Choroid plexus epithelial cell (primary cell): ENCODE data around the gene AR.
A peak's percentile ranks its signal among the peaks of the same experiment; 100 is the strongest.

Source experiments
- DNase-seq: peaks from one replicate; pipeline ENCODE4 v3.0.0-alpha.2; 2010; ENCODE audit warnings: low read depth
- H3K4me3 ChIP-seq: 2 replicates; pipeline ENCODE4 v1.5.1; 2011; ENCODE audit warnings: low read depth, mild to moderate bottlenecking, control low read depth, low read length, moderate library complexity
- CTCF ChIP-seq: conservative IDR thresholded peaks from 2 replicates; pipeline ENCODE4 v1.5.1; 2011; ENCODE audit warnings: low read depth, mild to moderate bottlenecking, control low read depth, inconsistent platforms, low read length, moderate library complexity

Gene AR, protein sequence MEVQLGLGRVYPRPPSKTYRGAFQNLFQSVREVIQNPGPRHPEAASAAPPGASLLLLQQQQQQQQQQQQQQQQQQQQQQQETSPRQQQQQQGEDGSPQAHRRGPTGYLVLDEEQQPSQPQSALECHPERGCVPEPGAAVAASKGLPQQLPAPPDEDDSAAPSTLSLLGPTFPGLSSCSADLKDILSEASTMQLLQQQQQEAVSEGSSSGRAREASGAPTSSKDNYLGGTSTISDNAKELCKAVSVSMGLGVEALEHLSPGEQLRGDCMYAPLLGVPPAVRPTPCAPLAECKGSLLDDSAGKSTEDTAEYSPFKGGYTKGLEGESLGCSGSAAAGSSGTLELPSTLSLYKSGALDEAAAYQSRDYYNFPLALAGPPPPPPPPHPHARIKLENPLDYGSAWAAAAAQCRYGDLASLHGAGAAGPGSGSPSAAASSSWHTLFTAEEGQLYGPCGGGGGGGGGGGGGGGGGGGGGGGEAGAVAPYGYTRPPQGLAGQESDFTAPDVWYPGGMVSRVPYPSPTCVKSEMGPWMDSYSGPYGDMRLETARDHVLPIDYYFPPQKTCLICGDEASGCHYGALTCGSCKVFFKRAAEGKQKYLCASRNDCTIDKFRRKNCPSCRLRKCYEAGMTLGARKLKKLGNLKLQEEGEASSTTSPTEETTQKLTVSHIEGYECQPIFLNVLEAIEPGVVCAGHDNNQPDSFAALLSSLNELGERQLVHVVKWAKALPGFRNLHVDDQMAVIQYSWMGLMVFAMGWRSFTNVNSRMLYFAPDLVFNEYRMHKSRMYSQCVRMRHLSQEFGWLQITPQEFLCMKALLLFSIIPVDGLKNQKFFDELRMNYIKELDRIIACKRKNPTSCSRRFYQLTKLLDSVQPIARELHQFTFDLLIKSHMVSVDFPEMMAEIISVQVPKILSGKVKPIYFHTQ

GRCh38 chrX:67543818-67544217, at the start of gene AR:
TSS of gene AR (plus strand) at chrX:67544021. CDS start at chrX:67545147, 1,126 bp downstream.
- no peak for TF ChIP-seq CTCF

GRCh38 chrX:67500617-67501016, 43.2 kb upstream of the AR start:
- no peak overlapping the region for H3K4me3 ChIP-seq
- no peak for DNase-seq
- no peak for TF ChIP-seq CTCF

More at GRCh38 chrX:67543818-67544217, at the start of gene AR:
- H3K4me3 ChIP-seq, result peak within 1 kb of the TSS; percentile 56
- peak; percentile 37 for DNase-seq

GRCh38 chrX:67503004-67503403, 40.8 kb upstream of the AR start:
- DNase-seq, result no peak
- H3K4me3 ChIP-seq, result no peak overlapping the region
- no peak for TF ChIP-seq CTCF

DNA sequence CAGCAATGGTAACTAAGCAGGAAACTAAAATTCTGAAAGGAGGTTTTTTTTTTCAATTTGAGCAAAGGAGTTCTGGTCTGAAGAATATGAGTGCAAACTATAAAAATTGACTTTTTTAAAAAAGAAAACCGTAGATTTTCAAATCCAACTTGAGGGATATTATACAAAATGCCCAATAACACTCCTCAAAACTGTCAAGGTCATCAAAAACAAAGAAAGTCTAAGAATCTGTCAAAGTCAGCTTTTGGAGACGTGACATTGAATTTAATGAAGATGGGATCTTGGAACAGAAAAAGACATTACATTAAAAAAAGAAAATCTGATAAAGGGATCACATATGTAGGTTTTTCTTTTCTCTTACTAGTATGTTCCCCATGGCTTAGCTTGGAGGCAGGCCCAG, 40.4 kb upstream of the AR start:
- no peak for DNase-seq
- no peak for TF ChIP-seq CTCF

DNA sequence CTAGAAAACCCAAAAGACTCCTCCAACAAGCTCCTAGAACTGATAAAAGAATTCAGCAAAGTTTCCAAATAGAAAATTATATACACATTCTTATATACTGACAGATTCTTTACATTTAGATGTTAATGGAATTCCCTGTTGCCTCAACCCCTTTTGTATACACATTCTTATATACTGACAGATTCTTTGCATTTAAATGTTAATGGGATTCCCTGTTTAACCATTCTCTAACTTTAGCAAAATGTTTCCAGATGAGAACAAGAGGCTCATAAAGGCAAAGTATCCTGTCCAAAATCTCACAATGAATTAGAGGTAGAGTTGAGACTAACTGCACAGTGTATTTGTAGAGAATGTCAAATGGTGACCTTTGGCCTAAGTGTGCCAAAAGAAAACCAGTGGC, 23.1 kb upstream of the AR start:
- no peak overlapping the region for H3K4me3 ChIP-seq
- no peak for DNase-seq
- TF ChIP-seq CTCF, result no peak

More for the DNA sequence above, 40.4 kb upstream of the AR start:
- H3K4me3 ChIP-seq, result no peak overlapping the region

- H3K4me3 ChIP-seq, result no peak overlapping the region
- no peak for TF ChIP-seq CTCF
- no peak for DNase-seq
These were observed 20.7 kb upstream of the AR start for GRCh38 chrX:67523002-67523681.
